Measurements from ENCODE around the gene TCEA2. TPM values are rescaled to one million over a fixed set of nuclear protein-coding genes. Genes with fewer than 3 reads are reported as not detected.

TCEA2 gene
- total and polyA plus RNA-seq, 2 of the 13 experiments (the other 11 are each of a cell fraction or from before 2014, with no cell fraction given) = 28.1 to 33.7 TPM

DNA sequence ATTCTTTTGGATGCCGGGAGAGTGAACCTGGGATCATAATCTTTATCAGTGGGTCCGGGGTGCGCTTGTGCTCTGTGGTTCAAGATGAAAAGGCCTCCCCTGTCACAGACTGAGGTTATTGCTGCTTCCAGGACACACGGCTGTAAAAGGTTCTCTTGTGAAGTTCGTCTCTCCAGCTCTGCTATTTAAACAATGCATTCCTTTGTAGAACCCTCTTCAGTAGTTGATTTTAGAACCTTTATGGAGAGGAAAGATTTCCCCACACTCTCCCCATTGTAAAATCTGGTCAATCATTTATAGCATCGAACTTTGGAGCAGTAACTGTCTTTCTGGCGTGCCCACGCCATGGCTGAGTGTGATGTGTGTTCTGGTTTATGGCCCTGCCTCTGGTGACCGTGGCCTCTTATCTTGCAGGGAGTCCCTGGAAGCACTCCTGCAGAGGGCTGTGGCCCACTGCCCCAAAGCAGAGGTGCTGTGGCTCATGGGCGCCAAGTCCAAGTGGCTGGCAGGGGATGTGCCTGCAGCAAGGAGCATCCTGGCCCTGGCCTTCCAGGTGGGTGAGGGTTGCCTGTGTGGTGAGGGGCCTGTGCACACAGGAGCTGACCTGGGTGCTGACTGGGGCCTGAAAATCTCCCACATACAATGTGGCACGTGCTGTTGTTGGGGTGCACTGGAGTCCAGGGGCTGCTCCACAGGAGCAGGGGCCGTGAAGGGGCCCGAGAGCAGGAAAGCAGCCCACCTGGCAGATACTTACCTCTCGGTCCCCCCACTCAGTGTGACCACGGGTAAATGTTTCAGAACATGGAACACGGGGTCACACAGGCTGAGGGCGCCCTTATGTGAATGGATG lies 38.6 kb upstream of the TCEA2 start (continued):
- TF ChIP-seq ZNF34 (CRISPR knock-in tag; IDR thresholded peaks at IDR 0.05; ENCODE audit: borderline replicate concordance) (0 out of 2 replicates have a peak, but pooled peaks have one; percentile 41), ZNF780A (CRISPR knock-in tag; IDR thresholded peaks at IDR 0.05) (no peak), CENPT (CRISPR knock-in tag; IDR thresholded peaks at IDR 0.05; ENCODE audit: low read depth) (peak; percentile 87; the same call in 1 of the 2 replicates), TOPORS (CRISPR knock-in tag; IDR thresholded peaks at IDR 0.05) (peak; percentile 53; the same call in 1 of the 2 replicates), NONO (IDR thresholded peaks at IDR 0.05) (no peak), NONO (CRISPR knock-in tag; conservative IDR thresholded peaks at IDR 0.05) (peak; percentile 87), ADNP (CRISPR knock-in tag; IDR thresholded peaks at IDR 0.05) (no peak), ZNF484 (CRISPR knock-in tag; IDR thresholded peaks at IDR 0.05; ENCODE audit: borderline replicate concordance, low read depth) (no peak), KLF6 (CRISPR knock-in tag; IDR thresholded peaks at IDR 0.05) (no peak), ZFP90 (CRISPR knock-in tag; IDR thresholded peaks at IDR 0.05; ENCODE audit: borderline replicate concordance) (no peak; the same call in 1 of the 2 replicates), ZBTB42 (CRISPR knock-in tag; IDR thresholded peaks at IDR 0.05) (no peak), ZNF747 (CRISPR knock-in tag; IDR thresholded peaks at IDR 0.05; ENCODE audit: borderline replicate concordance) (peak; percentile 78; the same call in 1 of the 2 replicates), SYNCRIP (IDR thresholded peaks at IDR 0.05; ENCODE audit: insufficient read depth, low read depth, low read length) (no peak), ZNF703 (CRISPR knock-in tag; IDR thresholded peaks at IDR 0.05; ENCODE audit: borderline replicate concordance) (no peak), ZNF773 (CRISPR knock-in tag; IDR thresholded peaks at IDR 0.05; ENCODE audit: borderline replicate concordance) (no peak), ZNF207 (IDR thresholded peaks at IDR 0.05; ENCODE audit: borderline replicate concordance) (no peak), ZNF282 (IDR thresholded peaks at IDR 0.05; ENCODE audit: partially characterized antibody) (no peak), ZMYM4 (CRISPR knock-in tag; IDR thresholded peaks at IDR 0.05) (peak; percentile 63), GZF1 (CRISPR knock-in tag; IDR thresholded peaks at IDR 0.05) (peak; percentile 80; the same call in 1 of the 2 replicates)
- TF ChIP-seq, protein P1, sequence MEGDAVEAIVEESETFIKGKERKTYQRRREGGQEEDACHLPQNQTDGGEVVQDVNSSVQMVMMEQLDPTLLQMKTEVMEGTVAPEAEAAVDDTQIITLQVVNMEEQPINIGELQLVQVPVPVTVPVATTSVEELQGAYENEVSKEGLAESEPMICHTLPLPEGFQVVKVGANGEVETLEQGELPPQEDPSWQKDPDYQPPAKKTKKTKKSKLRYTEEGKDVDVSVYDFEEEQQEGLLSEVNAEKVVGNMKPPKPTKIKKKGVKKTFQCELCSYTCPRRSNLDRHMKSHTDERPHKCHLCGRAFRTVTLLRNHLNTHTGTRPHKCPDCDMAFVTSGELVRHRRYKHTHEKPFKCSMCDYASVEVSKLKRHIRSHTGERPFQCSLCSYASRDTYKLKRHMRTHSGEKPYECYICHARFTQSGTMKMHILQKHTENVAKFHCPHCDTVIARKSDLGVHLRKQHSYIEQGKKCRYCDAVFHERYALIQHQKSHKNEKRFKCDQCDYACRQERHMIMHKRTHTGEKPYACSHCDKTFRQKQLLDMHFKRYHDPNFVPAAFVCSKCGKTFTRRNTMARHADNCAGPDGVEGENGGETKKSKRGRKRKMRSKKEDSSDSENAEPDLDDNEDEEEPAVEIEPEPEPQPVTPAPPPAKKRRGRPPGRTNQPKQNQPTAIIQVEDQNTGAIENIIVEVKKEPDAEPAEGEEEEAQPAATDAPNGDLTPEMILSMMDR (CRISPR knock-in tag; IDR thresholded peaks at IDR 0.05) = peak; percentile 53
- TF ChIP-seq, protein P2, sequence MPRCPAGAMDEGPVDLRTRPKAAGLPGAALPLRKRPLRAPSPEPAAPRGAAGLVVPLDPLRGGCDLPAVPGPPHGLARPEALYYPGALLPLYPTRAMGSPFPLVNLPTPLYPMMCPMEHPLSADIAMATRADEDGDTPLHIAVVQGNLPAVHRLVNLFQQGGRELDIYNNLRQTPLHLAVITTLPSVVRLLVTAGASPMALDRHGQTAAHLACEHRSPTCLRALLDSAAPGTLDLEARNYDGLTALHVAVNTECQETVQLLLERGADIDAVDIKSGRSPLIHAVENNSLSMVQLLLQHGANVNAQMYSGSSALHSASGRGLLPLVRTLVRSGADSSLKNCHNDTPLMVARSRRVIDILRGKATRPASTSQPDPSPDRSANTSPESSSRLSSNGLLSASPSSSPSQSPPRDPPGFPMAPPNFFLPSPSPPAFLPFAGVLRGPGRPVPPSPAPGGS (CRISPR knock-in tag; IDR thresholded peaks at IDR 0.05) = peak; percentile 80; the same call in 1 of the 2 replicates
- TF ChIP-seq, protein P3, sequence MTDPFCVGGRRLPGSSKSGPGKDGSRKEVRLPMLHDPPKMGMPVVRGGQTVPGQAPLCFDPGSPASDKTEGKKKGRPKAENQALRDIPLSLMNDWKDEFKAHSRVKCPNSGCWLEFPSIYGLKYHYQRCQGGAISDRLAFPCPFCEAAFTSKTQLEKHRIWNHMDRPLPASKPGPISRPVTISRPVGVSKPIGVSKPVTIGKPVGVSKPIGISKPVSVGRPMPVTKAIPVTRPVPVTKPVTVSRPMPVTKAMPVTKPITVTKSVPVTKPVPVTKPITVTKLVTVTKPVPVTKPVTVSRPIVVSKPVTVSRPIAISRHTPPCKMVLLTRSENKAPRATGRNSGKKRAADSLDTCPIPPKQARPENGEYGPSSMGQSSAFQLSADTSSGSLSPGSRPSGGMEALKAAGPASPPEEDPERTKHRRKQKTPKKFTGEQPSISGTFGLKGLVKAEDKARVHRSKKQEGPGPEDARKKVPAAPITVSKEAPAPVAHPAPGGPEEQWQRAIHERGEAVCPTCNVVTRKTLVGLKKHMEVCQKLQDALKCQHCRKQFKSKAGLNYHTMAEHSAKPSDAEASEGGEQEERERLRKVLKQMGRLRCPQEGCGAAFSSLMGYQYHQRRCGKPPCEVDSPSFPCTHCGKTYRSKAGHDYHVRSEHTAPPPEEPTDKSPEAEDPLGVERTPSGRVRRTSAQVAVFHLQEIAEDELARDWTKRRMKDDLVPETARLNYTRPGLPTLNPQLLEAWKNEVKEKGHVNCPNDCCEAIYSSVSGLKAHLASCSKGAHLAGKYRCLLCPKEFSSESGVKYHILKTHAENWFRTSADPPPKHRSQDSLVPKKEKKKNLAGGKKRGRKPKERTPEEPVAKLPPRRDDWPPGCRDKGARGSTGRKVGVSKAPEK (CRISPR knock-in tag; IDR thresholded peaks at IDR 0.05; ENCODE audit: borderline replicate concordance) = 0 out of 2 replicates have a peak, but pooled peaks have one; percentile 32
